Stromal cell of bone marrow (primary cell): Measurements from ENCODE around the gene KRABD2.
"Not testable (repeated sequence)": the region's sequence is repeated elsewhere in the genome, so short reads cannot be mapped to it uniquely, and the experiment has no call there.

Experiments used
- DNase-seq: peaks from one replicate; pipeline ENCODE4 v3.0.0-alpha.2; 2012; ENCODE audit warnings: low read depth

KRABD2 gene

DNA sequence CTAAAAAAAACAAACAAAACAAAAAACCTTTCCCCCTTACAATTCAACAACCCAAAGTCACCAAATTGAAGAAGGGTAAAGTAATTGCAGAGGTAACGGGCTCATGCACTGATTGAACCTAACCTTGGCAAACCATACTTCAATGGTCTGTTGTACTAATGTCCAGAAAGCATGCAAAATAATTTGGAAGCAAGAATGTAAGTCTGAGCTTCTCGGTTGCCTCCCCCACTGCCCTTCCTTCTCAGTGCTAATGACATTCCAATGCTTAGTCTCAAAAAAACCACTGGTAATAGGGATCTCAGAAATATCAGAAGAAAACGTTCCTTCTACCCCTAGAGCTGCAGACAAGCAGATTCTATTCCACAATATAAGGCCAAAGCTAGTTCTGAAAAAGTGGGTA, 15.8 kb downstream of the KRABD2 start:
- DNase-seq = no peak

GRCh38 chr17:8360260-8360659, 16.2 kb downstream of the KRABD2 start:
- no peak for DNase-seq

DNA sequence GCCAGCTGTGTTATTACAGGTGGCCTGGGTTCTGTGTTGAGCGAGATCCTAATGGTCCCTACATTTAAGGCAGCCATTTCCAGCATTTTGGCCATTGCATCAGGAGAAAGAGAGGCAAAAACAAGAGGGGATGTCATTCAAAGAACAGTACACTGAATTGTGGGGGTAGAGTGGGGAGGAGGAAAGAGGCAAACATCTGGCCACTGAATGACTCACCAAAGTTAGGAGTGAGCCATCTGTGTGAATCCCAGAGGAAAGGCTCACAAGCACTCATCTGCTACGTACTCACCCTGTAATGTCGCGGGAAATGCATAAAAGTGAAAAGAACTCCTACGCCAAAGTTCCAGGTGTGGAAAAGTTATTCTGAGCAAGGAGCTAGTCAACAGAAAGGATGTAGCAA, 16.7 kb downstream of the KRABD2 start:
- DNase-seq = peak; percentile 70

DNA sequence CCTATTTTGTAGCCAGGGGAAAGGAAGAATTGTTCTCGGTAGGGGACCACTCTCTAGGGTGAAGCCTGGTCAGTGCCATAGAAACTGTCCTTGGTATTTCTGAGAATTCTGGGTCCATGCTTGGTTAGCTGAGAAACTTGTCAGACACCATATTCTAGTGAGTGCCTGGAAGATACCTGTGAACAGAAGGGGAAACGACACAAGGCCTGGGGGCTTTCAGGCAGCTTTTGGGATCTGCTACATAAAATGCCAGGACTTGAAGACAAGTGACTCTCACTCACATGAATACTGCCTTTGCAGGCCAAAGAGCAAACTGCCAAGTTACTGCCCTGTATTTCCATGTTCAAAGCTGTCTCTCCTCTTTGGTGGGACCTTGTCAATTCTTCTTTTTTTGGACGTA, 18.6 kb downstream of the KRABD2 start:
- DNase-seq = no peak

- no peak for DNase-seq
Measured at GRCh38 chr17:8354236-8354635, 22.3 kb downstream of the KRABD2 start.

DNA sequence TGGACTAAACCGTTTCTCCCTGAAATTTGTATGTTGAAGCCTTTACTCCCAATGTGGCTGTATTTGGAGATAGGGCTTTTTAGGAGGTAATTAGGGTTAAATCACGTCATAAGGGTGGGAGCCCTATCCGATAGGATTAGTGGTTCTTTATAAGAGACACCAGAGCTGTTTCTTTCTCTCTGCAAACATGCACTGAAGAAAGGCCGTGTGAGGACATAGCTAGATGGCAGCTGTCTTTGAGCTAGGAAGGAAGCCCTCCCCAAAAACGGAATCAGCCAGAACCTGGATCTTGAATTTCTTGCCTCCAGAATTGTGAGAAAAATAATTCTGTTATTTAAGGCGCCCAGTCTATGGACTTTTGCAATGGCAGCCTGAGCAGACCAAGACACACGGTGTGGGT, 22.8 kb downstream of the KRABD2 start:
- no peak for DNase-seq

GRCh38 chr17:8350339-8350738, 26.2 kb downstream of the KRABD2 start:
- no peak for DNase-seq

DNA sequence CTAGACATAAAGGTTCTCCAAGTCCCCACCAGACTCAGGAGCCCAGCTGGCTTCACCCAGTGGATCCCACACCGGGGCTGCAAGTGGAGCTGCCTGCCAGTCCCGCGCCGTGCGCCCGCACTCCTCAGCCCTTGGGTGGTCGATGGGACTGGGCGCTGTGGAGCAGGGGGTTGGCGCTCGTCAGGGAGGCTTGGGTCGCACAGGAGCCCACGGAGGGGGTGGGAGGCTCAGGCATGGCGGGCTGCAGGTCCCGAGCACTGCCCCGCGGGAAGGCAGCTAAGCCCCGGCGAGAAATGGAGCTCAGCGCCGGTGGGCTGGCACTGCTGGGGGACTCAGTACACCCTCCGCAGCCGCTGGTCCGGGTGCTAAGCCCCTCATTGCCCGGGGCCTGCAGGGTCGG, 29.5 kb downstream of the KRABD2 start:
- not testable (repeated sequence) for DNase-seq

- DNase-seq = no peak
Measured at GRCh38 chr17:8345951-8346665, 30.4 kb downstream of the KRABD2 start.

DNA sequence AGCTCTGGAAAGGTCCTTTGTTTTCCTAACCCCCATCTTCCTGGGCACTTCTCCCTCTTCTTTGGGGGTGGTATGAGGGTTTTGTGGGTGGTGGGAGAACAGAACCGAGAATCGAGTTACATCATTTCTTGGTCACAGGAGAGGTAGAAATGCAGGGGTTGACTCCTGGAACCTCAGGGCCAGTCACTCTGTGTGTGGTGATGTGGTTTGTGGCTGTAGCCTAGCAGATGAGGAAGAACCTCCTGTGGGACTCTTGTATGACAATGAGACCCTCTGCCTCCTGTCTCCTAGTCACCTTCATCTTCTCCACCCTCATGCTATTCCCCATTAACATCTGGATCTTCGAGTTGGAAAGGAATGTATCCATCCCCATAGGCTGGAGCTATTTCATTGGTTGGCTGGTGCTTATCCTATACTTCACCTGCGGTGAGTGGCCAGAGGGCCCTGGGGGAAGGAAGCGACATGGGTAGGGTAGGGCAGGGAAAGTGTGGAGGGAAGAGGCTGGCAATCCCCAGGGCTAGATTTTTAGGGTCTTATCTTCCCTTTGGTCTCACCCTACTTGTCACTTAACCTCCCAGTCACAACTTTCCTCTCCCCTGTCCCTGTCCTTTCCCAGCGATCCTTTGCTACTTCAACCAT, 31.3 kb downstream of the KRABD2 start:
- no peak for DNase-seq

GRCh38 chr17:8341456-8341855, 35.0 kb downstream of the KRABD2 start:
- DNase-seq = no peak

DNA sequence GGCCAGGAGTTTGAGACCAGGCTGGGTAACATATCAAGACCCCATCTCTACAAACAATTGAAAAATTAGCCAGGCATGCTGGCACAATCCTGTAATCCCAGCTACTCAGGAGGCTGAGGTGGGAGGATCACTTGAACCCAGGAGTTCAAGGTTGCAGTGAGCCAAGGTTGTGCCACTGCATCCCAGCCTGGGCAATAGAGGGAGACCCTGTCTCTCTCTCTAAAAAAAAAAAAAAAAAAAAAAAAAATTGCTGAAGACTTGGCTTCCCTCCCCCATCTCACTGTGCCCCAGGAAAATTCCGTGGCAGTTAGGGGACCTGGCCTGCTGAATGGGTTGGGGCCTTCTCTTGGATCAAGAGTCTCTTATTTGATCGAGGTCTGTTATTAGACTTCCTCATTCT, 37.0 kb downstream of the KRABD2 start, which contains the start of gene ODF4:
ODF4 (plus strand) TSS at position 301 of the 400 bp plus-strand sequence. CDS start 212 bp downstream, outside the sequence.
- DNase-seq = no peak

GRCh38 chr17:8338753-8339140, 37.8 kb downstream of the KRABD2 start:
- no peak for DNase-seq

GRCh38 chr17:8337802-8338752, 38.4 kb downstream of the KRABD2 start:
- no peak for DNase-seq

- no peak for DNase-seq
Measured at GRCh38 chr17:8333281-8333680, 43.2 kb downstream of the KRABD2 start.

DNA sequence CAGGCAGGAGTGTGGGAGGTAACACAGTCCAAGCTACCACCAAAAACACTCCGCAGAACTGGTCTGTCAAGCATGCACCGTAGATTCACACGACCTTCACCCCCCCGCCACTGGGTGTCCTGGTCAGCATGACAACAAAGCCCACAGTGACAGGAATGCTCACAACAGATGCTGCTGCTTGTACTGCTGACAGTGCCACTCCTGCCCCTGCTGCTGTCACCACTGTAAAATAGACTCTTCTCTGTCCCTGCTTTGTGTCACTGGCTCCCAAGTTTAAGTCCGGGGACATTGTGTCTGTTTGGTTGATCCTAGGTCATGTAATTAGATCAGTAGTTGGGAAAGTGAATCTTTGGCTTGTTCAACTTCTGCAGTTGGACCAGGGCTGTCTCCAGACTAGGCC, 43.8 kb downstream of the KRABD2 start:
- DNase-seq = no peak

- no peak for DNase-seq
Measured at GRCh38 chr17:8332128-8332527, 44.4 kb downstream of the KRABD2 start.

- no peak for DNase-seq
Measured at GRCh38 chr17:8327303-8327649, 49.2 kb downstream of the KRABD2 start.
